ENCODE results near the gene DOCK4.

- TF ChIP-seq POLR2AphosphoS5 (IDR thresholded peaks at IDR 0.05; ENCODE audit: low read depth): no peak
- TF ChIP-seq CTCF (IDR thresholded peaks at IDR 0.05; ENCODE audit: insufficient read depth, low read length): no peak
These were observed 455.3 kb downstream of the DOCK4 start for GRCh38 chr7:111750878-111751277.
